GM19099 (cell line): ENCODE results near the gene WDR70.

Source experiments
- POLR2A ChIP-seq: IDR thresholded peaks from 3 replicates; pipeline ENCODE4 v1.6.1; 2011; ENCODE audit warnings: low read depth; ENCODE audit not compliant: insufficient read length; ENCODE audit errors: extremely low read depth

Gene WDR70

GRCh38 chr5:37517686-37518085 lies 138.6 kb downstream of the WDR70 start:
- TF ChIP-seq POLR2A, result no peak

GRCh38 chr5:37519304-37519703 lies 140.2 kb downstream of the WDR70 start:
- TF ChIP-seq POLR2A, result no peak

GRCh38 chr5:37519807-37520206 lies 140.7 kb downstream of the WDR70 start:
- no peak for TF ChIP-seq POLR2A

- TF ChIP-seq POLR2A, result no peak
Observed at GRCh38 chr5:37520811-37521210, 141.7 kb downstream of the WDR70 start.

DNA sequence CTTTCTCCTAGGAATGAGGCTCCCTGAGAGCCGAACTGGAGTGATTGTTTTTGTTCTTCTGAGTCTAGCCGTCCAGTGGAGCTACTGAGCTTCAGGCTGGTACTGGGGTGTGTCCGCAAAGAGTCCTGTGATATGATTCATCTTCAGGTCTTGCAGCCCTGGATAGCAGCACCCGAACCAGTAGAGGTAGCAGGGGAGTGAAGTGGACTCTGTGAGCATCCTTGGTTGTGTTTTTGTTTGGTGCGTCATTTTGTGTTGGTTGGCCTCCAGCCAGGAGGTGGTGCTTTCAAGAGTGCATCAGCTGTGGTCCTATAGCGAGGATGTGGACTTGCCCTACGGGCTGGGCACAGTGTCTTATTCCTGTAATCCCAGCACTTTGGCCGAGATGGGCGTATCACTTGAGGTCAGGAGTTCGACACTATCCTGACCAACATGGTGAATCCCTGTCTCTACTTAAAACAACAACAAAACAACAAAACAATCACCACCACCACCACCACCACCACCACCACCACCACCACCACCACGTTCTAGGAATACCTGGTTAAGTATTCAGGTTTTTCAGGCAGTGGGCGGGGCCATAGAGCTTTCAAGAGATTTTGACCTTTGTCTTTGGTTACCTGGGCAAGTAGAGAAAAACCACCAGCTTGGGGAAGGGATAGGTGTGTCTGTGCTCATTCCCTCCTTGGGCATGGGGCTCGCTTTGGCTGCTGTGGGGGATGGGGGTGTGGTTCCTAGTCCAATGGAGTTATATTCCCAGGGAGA lies 154.0 kb downstream of the WDR70 start:
- TF ChIP-seq POLR2A, result no peak

DNA sequence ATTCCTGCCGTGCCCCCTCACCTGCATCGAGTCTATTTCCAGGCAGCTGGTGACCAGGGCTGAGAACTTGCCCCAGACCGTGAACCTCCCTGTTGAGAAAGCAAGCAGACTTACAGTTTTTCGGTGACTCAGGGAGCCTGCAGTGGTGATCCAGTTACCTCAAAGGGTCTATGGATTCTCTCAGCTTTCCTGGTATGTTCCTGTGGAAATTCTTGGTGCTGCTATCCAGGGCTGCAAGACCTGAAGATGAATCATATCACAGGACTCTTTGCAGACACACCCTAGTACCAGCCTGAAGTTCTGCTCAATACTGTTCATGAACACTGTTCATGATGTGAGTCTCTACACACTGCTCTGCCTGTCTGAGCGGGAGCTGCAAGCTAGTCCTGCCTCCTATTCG lies 154.7 kb downstream of the WDR70 start:
- no peak for TF ChIP-seq POLR2A

DNA sequence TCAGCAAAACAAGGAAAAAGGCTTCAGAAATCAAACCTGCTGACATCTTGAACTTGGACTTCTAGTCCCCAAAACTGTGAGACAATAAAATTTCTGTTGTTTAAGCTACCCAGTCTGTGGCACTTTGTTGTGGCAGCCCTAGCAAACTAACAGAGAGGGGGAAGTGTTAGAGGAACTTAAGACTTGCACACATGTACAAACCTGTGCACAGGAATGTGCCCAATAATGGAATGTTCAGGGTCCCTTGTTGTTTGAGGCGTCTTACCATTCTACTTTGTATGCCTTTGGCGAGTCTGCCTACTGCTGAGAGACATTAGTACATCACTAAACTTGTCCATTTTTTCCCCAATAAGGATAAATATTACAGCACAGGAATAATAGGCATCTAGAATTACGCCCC lies 160.3 kb downstream of the WDR70 start:
- no peak for TF ChIP-seq POLR2A

- no peak for TF ChIP-seq POLR2A
Observed at GRCh38 chr5:37543216-37543615, 164.1 kb downstream of the WDR70 start.

DNA sequence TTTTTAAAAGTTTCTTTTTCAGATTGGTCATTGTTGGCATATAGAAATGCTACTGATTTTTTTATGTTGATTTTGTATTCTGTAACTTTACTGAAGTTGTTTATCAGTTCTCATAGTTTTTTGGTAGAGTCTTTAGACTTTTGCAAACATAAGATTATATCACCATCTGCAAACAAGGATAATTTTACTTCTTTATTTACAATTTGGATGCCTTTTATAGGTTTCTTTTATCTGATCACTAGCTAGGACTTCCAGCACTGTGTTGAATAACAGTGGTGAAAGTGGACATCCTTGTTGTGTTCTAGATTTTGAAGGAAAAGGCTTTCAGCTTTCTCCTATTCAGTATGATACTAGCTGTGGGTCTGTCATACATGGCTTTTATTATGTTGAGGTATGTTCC lies 170.3 kb downstream of the WDR70 start:
- TF ChIP-seq POLR2A, result no peak

- no peak for TF ChIP-seq POLR2A
Observed at GRCh38 chr5:37552161-37552560, 173.0 kb downstream of the WDR70 start.

GRCh38 chr5:37552770-37553719 lies 173.9 kb downstream of the WDR70 start:
- no peak for TF ChIP-seq POLR2A

DNA sequence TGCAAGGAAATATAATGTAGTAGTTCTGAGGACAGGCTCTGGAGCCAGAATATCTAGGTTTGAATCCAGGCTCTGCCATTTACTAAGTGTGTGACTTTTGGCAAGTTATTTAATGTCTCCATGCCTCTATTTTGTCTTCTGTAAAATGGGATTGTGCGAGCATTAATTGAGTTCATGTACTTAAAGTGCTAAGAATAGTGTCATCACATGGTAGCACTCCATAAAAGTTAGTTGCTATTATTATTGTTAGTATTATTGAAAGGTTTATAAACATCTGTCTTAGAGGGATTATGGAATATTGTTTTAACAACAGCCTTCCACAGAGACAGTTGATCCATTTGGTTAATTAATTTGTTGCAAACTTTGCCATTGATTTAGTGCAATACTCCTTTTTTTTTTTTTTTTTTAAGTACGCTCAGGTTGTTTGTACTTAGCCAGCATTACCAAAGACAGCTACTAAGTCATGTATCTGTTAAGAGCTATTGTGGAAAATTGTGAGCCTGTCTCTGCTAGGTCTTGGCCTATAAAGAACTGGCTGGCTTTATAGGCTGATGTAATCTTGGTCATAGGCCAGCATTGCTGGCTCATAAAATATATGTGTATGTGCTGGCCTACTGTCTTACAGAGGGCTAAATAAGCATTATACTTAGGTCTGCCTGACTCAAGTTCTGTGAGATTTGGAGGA lies 174.7 kb downstream of the WDR70 start:
- no peak for TF ChIP-seq POLR2A

GRCh38 chr5:37554405-37554739 lies 175.3 kb downstream of the WDR70 start:
- no peak for TF ChIP-seq POLR2A

- TF ChIP-seq POLR2A, result no peak
Observed at GRCh38 chr5:37554938-37555337, 175.8 kb downstream of the WDR70 start.

GRCh38 chr5:37557734-37558293 lies 178.7 kb downstream of the WDR70 start:
- no peak for TF ChIP-seq POLR2A

DNA sequence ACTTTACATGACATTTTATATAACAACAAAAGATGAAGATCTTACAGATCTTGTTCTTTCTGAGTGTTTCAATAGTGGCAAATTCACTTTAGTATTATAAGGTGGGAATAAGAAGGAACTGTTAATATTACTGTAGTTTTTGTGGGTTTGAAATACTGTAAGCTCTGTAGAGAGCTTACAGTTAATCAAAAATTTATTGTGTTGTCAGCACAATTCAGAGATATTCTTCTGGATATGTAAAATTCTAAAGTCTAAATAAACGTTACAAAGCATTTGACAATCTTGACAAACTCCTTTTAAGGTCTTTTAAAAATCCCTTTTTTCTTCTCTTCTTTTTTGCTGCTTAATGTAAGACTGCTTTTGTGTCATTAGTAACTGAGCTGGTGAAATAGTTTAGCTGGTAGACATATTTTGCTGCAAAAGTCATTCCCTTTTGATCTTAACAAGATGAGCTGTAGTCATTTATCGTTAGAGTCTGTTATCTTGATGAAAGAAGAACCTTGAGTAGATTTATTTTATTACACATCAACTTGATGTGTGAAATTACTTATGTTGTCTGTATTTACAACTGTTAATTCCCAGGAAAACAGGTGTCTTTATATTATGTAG lies 186.0 kb downstream of the WDR70 start:
- no peak for TF ChIP-seq POLR2A

GRCh38 chr5:37567566-37567965 lies 188.4 kb downstream of the WDR70 start:
- no peak for TF ChIP-seq POLR2A
